Measurements from ENCODE around the gene RSPO3.
"Not testable (repeated sequence)": the region's sequence is repeated elsewhere in the genome, so short reads cannot be mapped to it uniquely, and the experiment has no call there.

The RSPO3 gene

DNA sequence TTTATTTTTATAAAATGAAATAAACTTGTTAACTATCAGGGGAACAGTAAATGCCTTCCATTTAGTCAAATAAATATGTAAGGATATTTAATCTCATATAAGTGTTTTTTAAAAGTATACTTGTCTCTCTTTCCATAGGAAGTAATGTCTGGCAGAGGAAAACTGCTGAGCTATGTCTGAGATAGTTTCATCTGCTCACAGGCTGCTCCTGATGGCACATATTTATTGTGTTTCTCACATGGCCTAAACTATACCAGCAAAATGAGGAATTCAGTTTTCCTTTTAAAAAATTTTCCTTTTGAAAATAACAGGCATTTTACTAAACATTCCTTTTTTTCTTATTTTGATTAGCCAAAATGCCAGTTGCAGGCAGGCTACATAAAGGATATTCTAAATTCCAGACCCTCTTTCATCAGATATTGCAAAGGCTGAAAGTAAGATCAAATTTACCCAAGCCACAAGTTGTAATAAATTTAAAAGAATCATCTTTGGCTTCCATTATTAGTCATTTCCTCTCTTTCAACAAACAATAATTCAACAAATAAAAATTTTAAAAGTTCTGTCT, 88.1 kb downstream of the RSPO3 start:
- DNase-seq (ENCODE audit: low spot score): no peak

DNA sequence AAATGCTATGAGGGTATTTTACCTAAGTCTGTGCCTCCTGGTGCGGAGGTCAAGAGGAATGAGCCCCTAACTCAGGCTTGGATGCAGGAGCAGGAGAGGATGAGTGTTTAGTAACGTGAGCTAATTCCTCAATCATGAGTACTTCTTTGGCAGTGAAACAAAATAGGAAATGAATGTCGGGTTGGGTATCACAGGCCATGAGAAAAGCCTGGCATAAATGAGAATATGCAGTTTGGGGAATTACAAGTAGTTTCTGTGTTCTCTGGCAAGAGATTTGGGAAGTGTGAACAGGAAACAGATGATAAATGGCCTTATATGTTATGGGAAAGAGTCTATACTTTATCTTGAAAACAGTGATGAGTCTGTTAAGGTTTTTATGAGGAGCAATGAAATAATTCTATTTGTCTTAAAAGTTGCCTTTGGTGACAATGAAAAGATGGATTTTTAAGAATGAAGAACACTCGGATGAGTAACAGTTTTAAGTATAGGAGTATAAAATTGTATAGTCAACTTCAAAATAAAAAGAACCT, 89.2 kb downstream of the RSPO3 start:
- no peak for DNase-seq (ENCODE audit: low spot score)

DNA sequence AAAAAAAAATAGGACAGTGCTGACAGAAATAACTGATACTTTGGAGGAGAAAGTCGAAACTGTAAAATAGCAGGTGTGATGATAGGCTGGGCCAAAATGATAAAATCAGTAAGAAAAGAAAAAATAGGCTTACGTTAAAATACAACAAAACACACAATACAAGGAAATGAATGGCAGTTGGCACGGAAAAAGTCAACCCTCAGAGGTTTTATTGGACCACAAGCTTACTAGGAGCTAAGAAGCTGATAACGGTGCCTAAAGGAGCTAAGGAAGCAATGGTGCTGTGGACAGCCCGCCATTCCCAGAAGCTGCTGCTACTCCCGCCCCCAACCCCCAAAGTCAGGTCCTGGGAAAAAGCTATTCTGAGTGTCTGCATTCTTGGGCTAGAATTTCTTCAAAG, 92.3 kb downstream of the RSPO3 start:
- no peak for DNase-seq (ENCODE audit: low spot score)

DNA sequence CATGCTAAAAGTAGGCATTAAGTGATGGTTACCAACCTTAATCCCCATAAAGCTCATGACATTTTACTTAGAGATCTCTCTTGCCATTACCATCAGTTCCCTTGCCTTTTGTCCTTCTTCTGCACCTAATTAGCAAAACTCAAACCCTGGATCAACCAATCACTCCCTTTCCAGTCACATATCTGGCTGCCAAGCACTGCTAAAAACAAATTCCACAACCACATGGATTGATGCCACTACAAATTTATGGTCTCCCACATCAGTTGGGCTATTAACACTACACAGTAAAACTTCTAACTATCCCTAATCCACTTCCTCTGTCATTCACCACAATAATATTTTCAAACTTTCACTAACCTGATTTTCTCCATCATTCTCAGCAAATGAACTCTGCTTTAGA, 93.9 kb downstream of the RSPO3 start:
- DNase-seq (ENCODE audit: low spot score): no peak

DNA sequence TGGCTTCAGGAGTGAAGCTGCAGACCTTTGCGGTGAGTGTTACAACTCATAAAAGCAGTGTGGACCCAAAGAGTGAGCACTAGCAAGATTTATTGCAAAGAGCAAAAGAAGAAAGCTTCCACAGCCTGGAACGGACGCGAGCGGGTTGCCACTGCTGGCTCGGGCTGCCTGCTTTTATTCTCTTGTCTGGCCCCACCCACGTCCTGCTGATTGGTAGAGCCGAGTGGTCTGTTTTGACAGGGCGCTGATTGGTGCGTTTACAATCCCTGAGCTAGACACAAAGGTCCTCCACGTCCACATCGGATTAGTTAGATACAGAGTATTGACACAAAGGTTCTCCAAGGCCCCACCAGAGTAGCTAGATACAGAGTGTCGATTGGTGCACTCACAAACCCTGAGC, 95.6 kb downstream of the RSPO3 start:
- DNase-seq (ENCODE audit: low spot score): not testable (repeated sequence)

DNA sequence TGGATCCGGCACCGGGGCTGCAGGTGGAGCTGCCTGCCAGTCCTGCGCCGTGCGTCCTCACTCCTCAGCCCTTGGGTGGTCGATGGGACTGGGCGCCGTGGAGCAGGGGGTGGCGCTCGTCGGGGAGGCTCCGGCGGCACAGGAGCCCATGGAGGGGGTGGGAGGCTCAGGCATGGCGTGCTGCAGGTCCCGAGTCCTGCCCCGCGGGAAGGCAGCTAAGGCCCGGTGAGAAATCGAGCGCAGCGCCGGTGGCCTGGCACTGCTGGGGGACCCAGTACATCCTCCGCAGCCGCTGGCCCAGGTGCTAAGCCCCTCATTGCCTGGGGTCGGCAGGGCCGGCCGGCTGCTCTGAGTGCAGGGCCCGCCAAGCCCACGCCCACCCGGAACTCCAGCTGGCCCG, 96.1 kb downstream of the RSPO3 start:
- DNase-seq (ENCODE audit: low spot score): not testable (repeated sequence)

DNA sequence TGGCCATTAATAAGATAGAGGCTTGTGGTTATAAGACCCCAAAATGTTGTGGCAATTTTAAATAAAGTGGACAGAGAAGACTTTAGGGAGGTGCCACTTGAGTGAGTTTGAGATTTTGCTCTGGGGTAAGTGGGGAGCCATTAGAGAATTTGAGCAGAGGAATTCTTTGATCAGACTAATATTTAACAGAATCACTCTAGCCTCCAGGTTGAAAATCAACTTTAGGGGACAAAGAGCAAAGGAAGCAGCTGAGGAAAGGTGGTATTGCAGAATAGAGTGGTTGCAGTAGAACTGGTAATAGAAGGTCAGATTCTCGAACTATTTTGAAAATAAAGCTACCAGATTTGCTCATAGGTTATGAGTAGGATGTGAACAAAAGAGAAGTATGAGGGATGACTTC, 97.5 kb downstream of the RSPO3 start:
- DNase-seq (ENCODE audit: low spot score): no peak

DNA sequence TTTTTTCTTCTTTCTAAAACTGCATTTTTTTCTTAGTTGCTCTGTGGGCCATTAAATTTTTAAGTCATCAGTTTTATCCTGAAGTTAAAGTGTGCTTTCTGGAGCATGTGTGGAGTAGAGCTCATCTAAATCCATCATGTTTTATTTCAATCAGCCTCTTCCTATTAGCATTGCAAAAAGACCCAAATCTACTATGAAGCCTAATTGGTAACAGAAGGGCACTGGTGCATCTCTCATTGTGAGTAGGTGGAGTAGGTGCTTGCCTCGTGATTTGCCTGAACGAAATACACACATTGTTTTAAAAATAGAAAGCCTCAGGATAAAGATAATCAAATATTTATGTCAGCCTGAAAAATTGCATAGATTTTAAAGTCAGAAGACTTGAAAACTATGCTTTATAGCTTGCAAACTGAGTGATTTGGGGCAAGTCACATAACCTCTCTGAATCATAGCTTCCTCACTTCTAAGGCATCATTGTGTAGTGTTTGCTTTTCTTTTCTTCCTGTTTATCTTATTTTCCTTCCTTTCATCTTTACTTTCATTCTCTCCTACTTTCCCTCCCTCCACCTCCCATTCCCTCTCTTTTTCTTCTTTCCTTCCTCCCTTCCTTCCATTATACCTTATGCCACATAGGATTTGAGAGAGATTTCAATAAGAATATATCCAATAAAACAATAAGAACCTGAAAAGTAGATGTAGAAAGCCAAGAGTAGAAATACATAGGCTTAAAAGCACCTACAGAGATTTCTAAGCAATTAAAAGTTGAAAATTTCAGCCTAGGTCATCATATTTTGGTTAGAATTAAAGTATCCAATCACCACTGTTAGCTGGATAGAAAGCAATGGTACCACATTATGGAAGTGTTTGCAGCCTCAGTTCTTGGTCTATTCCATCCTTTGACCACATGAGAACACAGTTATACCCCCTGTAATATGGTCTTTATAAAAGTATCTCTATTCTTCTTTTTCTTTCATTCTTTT, 98.6 kb downstream of the RSPO3 start:
- DNase-seq (ENCODE audit: low spot score): no peak

DNA sequence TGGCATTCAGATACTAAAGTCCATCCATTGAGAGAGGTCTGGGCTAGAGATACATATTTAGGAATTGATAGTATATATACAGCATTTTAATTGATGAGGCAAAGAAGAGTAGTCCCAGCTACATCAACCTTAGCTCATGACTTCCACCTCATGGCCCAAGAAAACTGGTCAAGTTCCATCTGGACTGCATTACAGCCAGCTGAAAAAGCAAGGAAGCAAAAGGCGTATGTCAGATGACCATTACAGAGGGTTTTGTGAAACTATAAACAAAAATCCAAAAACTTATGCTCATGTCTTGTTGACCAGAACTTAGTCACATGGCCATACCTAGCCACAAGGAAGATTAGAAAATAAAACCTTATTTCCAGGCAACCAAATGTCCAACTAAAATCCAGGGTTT, 101.4 kb downstream of the RSPO3 start:
- no peak for DNase-seq (ENCODE audit: low spot score)

DNA sequence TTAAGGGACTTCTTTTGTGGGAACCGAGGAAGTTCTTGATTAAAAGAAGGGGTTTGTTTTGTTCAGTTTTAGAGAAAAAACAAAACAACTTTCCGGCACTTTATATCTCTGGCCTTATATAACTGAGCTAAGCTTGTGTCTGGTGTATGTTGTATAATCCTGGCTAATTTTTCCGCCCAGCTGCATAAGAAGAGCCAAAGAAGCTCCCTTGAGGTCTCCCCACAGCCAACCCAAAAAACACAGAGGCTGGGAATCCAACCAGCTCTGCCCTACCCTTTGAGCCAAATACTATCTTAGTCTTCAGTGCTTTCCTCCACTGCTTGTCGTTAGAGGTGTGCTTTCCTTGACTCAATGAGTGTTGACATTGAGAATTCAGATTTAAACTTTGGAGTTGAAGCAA, 102.7 kb downstream of the RSPO3 start:
- no peak for DNase-seq (ENCODE audit: low spot score)

DNA sequence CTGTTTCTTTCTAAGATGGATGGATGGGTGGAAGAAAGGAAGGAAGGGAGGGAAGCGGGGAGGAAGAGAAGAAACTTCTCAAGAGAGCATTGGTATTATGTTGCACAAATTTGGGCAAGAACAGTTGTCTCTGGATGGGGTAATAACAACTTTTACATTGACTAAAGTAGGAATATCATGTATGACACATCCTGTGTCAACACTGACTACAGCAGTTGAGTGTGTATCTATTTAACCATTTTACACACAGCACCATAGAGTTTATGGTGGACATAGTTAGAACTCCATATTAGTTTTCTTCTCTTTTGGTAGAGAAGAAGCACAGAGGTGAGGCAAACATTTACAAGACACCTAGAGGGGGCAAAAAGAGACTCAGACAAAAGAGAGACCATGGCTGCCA, 103.9 kb downstream of the RSPO3 start:
- DNase-seq (ENCODE audit: low spot score): no peak

DNA sequence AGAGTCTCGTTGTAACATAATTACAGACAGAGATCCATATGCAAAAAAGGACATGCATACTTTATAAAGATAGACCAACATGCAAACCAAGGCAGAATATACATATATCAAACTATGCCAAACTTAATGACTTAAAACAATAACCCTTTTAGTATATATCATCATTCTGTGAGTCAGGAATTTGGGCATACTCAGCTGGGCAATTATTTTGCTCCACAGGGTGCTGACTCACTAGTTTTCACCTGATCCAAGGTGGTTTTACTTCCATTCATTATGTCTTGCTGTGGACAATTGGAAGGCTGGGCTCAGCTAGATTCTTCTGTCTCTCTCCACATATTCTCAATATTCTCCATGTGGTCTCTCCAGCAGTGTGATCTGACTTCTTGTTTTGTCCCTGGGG, 107.0 kb downstream of the RSPO3 start:
- no peak for DNase-seq (ENCODE audit: low spot score)

DNA sequence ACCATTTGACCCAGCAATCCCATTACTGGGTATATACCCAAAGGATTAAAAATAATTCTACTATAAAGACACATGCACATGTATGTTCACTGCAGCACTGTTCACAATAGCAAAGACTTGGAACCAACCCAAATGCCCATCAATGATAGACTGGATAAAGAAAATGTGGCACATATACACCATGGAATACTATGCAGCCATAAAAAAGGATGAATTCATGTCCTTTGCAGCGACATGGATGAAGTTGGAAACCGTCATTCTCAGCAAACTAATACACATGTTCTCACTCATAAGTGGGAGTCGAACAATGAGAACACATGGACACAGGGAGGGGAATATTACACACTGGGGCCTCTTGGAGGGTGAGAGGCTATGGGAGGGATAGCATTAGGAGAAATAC, 115.3 kb downstream of the RSPO3 start:
- not testable (repeated sequence) for DNase-seq (ENCODE audit: low spot score)

DNA sequence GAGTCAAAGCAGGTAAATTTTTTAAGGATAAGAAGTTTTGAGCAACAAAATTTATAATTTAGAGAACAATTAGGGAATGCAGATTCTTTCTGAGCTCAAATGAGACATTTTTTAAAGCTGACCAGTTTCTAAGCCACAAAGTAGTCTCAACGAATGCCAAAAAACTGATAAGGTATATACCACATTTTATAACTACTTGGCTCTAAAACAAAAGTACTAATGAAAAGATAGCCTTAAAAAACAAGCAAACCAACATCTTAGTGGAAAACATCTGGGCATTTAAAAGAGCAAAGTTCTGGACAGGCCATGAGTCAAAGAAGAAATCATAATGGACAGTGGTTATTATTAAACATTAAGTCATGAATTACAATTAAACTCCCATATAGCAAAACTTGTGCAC, 125.0 kb downstream of the RSPO3 start:
- DNase-seq (ENCODE audit: low spot score): no peak
